SJCRH30 (cell line): Measurements from ENCODE around the gene CHCHD6. TPM values are rescaled to one million over a fixed set of nuclear protein-coding genes. Genes with fewer than 3 reads are reported as not detected.

Source experiments
- DNase-seq, 2 experiments: peaks; one replicate each; pipeline ENCODE4 v3.0.0-alpha.2; 2015 to 2020
- H3K27ac ChIP-seq: fragments of 250-450 bp; sonication (Bioruptor Pico); 2 replicates; pipeline ENCODE4 v1.5.1; 2020; ENCODE audit warnings: mild to moderate bottlenecking, moderate library complexity
- H3K27me3 ChIP-seq: fragments of 250-450 bp; sonication (Bioruptor Pico); 2 replicates; pipeline ENCODE4 v1.5.1; 2020; ENCODE audit warnings: mild to moderate bottlenecking, moderate library complexity
- H3K36me3 ChIP-seq: fragments of 250-450 bp; sonication (Bioruptor Pico); 2 replicates; pipeline ENCODE4 v1.5.1; 2020; ENCODE audit warnings: mild to moderate bottlenecking, moderate library complexity
- H3K4me1 ChIP-seq: fragments of 250-450 bp; sonication (Bioruptor Pico); 2 replicates; pipeline ENCODE4 v1.5.1; 2020; ENCODE audit warnings: mild to moderate bottlenecking, moderate library complexity
- H3K4me3 ChIP-seq: fragments of 250-450 bp; sonication (Bioruptor Pico); 2 replicates; pipeline ENCODE4 v1.5.1; 2020; ENCODE audit warnings: mild to moderate bottlenecking, moderate library complexity
- H3K9me3 ChIP-seq: fragments of 250-450 bp; sonication (Bioruptor Pico); replicated peaks from 2 replicates; pipeline ENCODE4 v1.5.1; 2020; ENCODE audit warnings: mild to moderate bottlenecking, moderate library complexity
- total RNA-seq: library from RNA; depleted of rRNA; stranded (reverse); fragments of >200 nt; shearing (Covaris generic); gene quantifications from 2 replicates; pipeline ENCODE4 v1.2.3, GENCODE V29; 2014

Gene CHCHD6
- total RNA-seq, 1 experiment from 2014 or later, result 24.2 TPM

DNA sequence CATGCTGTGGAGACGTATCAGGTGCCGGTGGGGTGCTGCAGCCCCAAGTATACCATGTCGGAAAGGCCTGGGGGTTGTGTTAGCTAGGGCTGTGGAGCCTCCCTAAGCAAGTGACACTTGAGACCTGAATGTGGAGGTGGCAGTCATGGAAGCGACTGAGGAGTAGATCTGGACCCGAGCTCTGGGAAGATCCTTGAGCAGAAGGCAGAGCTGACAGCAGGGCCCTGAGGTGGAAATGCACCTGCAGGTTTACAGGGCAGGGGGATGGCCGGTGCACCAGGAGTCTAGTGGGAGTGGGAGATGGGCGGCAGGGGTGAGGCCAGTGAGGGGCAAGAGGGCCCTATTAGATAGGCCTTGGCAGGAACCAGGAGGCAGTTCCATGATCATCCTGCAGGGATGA, 187.1 kb downstream of the CHCHD6 start:
- H3K4me3 ChIP-seq, result no peak overlapping the region
- peaks cover 21% of the 10 kb centered on the region for H3K4me1 ChIP-seq
- no peaks in the 10 kb centered on the region for H3K27me3 ChIP-seq
- DNase-seq, result no peak
- H3K9me3 ChIP-seq, result no peaks in the 10 kb centered on the region
- H3K27ac ChIP-seq, result no peak overlapping the region
- H3K36me3 ChIP-seq, result no peaks in the 10 kb centered on the region

DNA sequence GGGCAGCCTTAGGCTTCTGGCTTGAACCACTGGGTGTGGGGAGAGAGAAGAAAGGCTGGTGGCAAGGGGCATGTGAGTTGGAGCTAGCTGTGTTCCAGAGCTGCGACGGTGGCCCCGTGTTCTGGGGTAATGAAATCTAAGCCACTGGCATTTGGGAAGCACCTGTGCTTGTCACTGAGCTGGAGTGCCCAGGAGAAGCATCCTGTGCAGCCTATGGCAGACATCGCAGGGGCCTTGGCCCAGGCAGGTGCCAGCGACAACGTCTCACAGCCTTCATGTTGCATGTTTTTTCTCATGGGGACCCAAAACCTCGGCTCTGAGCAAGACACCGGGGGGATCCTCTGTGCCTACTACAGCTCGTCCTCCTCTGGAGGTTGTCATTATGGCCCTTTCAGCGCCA, 187.8 kb downstream of the CHCHD6 start:
- Histone ChIP-seq H3K27me3 (no peaks in the 10 kb centered on the region), H3K9me3 (no peaks in the 10 kb centered on the region), H3K27ac (no peak overlapping the region), H3K4me1 (peaks cover 23% of the 10 kb centered on the region), H3K4me3 (no peak overlapping the region), H3K36me3 (no peaks in the 10 kb centered on the region)
- peak in 1 of 2 experiments; percentile 44 for DNase-seq

GRCh38 chr3:126893651-126894050, 189.6 kb downstream of the CHCHD6 start:
- Histone ChIP-seq H3K4me1 (peaks cover 24% of the 10 kb centered on the region), H3K4me3 (no peak overlapping the region), H3K36me3 (no peaks in the 10 kb centered on the region), H3K27me3 (no peaks in the 10 kb centered on the region), H3K27ac (no peak overlapping the region), H3K9me3 (no peaks in the 10 kb centered on the region)
- DNase-seq, result no peak

GRCh38 chr3:126894475-126894874, 190.4 kb downstream of the CHCHD6 start:
- Histone ChIP-seq H3K27ac (no peak overlapping the region), H3K9me3 (no peaks in the 10 kb centered on the region), H3K4me3 (no peak overlapping the region)

GRCh38 chr3:126895178-126896066, 191.4 kb downstream of the CHCHD6 start:
- peak overlapping the region; percentile 6; the same call in 1 of the 2 replicates for H3K27ac ChIP-seq

More at GRCh38 chr3:126894475-126894874, 190.4 kb downstream of the CHCHD6 start:
- Histone ChIP-seq H3K36me3 (no peaks in the 10 kb centered on the region), H3K4me1 (peaks cover 24% of the 10 kb centered on the region), H3K27me3 (no peaks in the 10 kb centered on the region)
- no peak for DNase-seq

GRCh38 chr3:126896067-126896441, 192.0 kb downstream of the CHCHD6 start:
- H3K27me3 ChIP-seq, result no peaks in the 10 kb centered on the region
- H3K4me1 ChIP-seq, result peaks cover 28% of the 10 kb centered on the region
- H3K36me3 ChIP-seq, result no peaks in the 10 kb centered on the region
- H3K4me3 ChIP-seq, result no peak overlapping the region
- H3K9me3 ChIP-seq, result no peaks in the 10 kb centered on the region
- DNase-seq, result no peak
- H3K27ac ChIP-seq, result peak overlapping the region; percentile 6; the same call in 1 of the 2 replicates

More at GRCh38 chr3:126895178-126896066, 191.4 kb downstream of the CHCHD6 start:
- Histone ChIP-seq H3K27me3 (no peaks in the 10 kb centered on the region), H3K36me3 (no peaks in the 10 kb centered on the region), H3K9me3 (no peaks in the 10 kb centered on the region), H3K4me3 (no peak overlapping the region), H3K4me1 (peaks cover 24% of the 10 kb centered on the region)
- peak; percentile 88 to 94 for DNase-seq

- no peak for DNase-seq
- Histone ChIP-seq H3K4me3 (no peak overlapping the region), H3K27ac (no peak overlapping the region), H3K36me3 (no peaks in the 10 kb centered on the region), H3K4me1 (peaks cover 34% of the 10 kb centered on the region), H3K27me3 (no peaks in the 10 kb centered on the region), H3K9me3 (no peaks in the 10 kb centered on the region)
These were observed 192.9 kb downstream of the CHCHD6 start for GRCh38 chr3:126896968-126897367.

DNA sequence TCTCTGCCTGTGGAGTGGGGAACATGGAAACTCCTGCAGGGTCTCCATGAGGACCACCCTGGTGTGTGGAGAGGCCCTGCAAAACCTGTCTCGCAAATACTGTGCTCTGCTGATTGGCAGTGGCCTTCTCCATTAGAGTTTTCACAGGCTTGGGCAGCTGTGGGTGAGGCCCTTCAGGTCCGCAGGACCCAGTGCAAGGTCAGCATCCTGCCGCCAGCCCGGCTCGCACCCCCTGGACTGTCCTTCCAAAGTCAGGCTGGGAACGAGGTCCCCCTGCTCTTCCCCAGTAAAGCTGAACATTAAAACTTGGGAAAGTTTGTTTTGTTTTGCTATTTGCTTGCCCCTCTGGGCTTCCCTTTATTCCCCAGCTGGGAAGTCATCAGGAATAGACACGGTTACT, 193.9 kb downstream of the CHCHD6 start:
- H3K4me1 ChIP-seq, result peaks cover 36% of the 10 kb centered on the region
- no peaks in the 10 kb centered on the region for H3K36me3 ChIP-seq
- no peak overlapping the region for H3K27ac ChIP-seq
- no peaks in the 10 kb centered on the region for H3K9me3 ChIP-seq
- no peaks in the 10 kb centered on the region for H3K27me3 ChIP-seq
- H3K4me3 ChIP-seq, result no peak overlapping the region
- no peak for DNase-seq

- Histone ChIP-seq H3K9me3 (no peaks in the 10 kb centered on the region), H3K36me3 (no peaks in the 10 kb centered on the region), H3K4me1 (peaks cover 24% of the 10 kb centered on the region), H3K4me3 (no peak overlapping the region), H3K27me3 (no peaks in the 10 kb centered on the region), H3K27ac (peak overlapping the region; percentile 70)
- peak; percentile 47 to 49 for DNase-seq
These were observed 197.0 kb downstream of the CHCHD6 start for GRCh38 chr3:126900859-126901540.

GRCh38 chr3:126901631-126902030, 197.6 kb downstream of the CHCHD6 start:
- peak in 1 of 2 experiments; percentile 64 for DNase-seq
- Histone ChIP-seq H3K27ac (peak overlapping the region; percentile 70), H3K27me3 (no peaks in the 10 kb centered on the region), H3K4me1 (peaks cover 18% of the 10 kb centered on the region), H3K4me3 (no peak overlapping the region), H3K9me3 (no peaks in the 10 kb centered on the region), H3K36me3 (no peaks in the 10 kb centered on the region)

GRCh38 chr3:126903521-126903920, 199.5 kb downstream of the CHCHD6 start:
- H3K27ac ChIP-seq, result no peak overlapping the region
- no peaks in the 10 kb centered on the region for H3K36me3 ChIP-seq
- no peak for DNase-seq
- no peaks in the 10 kb centered on the region for H3K27me3 ChIP-seq
- no peak overlapping the region for H3K4me3 ChIP-seq
- H3K9me3 ChIP-seq, result no peaks in the 10 kb centered on the region
- H3K4me1 ChIP-seq, result peaks cover 29% of the 10 kb centered on the region

DNA sequence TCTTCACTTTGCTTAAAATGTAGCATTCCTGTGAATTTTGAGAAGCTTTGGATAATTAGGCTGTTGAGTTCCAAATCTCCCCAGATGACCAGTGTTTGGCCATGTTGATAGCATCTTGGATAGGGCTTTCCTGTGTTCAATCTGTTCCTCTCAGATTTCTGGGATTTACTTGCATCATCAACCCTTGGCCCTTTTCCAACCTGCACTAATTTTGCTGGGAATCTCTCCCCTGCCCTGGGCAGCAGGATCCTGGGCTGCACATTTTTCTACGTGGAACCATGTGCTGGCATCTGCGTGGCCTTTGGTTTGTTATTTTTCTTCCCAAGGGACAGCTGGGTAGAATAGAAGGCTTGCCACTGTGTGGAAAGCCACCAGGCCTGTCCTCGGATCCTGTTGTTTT, 203.5 kb downstream of the CHCHD6 start:
- H3K27ac ChIP-seq, result no peak overlapping the region
- no peaks in the 10 kb centered on the region for H3K27me3 ChIP-seq
- peak; percentile 60 to 74 for DNase-seq
- H3K4me1 ChIP-seq, result peaks cover 52% of the 10 kb centered on the region
- H3K36me3 ChIP-seq, result no peaks in the 10 kb centered on the region
- H3K4me3 ChIP-seq, result no peak overlapping the region
- H3K9me3 ChIP-seq, result no peaks in the 10 kb centered on the region

- H3K36me3 ChIP-seq, result no peaks in the 10 kb centered on the region
- H3K4me1 ChIP-seq, result peaks cover 61% of the 10 kb centered on the region
- no peak overlapping the region for H3K4me3 ChIP-seq
- H3K9me3 ChIP-seq, result no peaks in the 10 kb centered on the region
- no peak for DNase-seq
- H3K27me3 ChIP-seq, result no peaks in the 10 kb centered on the region
- H3K27ac ChIP-seq, result peak overlapping the region; percentile 29
These were observed 204.8 kb downstream of the CHCHD6 start for GRCh38 chr3:126908752-126909275.

DNA sequence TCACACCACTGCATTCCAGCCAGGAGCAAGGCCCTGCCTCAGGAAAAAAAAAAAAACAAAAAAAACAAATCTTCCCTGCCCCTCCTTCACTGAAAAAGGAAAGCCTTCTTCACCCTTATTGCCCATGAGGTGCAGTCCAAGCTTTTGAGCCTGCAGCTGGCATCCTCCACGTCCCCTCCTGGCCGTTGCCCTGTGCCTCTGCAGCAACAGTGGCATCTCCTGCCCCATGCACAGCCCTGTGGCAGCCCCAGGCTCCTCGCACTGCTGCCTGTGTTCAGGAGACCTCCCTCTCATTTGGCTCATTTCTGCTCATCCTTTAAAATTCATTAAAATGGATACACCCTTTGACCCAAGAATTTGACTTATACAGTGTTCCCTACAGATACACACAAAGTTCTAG, 206.2 kb downstream of the CHCHD6 start:
- no peak overlapping the region for H3K4me3 ChIP-seq
- DNase-seq, result no peak
- no peaks in the 10 kb centered on the region for H3K27me3 ChIP-seq
- peak overlapping the region; percentile 93 for H3K27ac ChIP-seq
- no peaks in the 10 kb centered on the region for H3K36me3 ChIP-seq
- H3K9me3 ChIP-seq, result no peaks in the 10 kb centered on the region
- peaks cover 71% of the 10 kb centered on the region for H3K4me1 ChIP-seq
